ENCODE data around the gene CD226. TPM values are rescaled to one million over a fixed set of nuclear protein-coding genes. Genes with fewer than 3 reads are reported as not detected.

The CD226 gene
- total RNA-seq, 1 donor from 2014 or later: under 0.01 TPM

GRCh38 chr18:69820538-69820937 is 127.1 kb downstream of the CD226 start:
- DNase-seq (ENCODE audit: extremely low read depth, low read depth, low spot score): no peak

GRCh38 chr18:69819460-69819859 is 128.2 kb downstream of the CD226 start:
- no peak for DNase-seq (ENCODE audit: extremely low read depth, low read depth, low spot score)

- no peak for DNase-seq (ENCODE audit: extremely low read depth, low read depth, low spot score)
These were observed 130.2 kb downstream of the CD226 start for GRCh38 chr18:69817335-69817940.

- no peak for DNase-seq (ENCODE audit: extremely low read depth, low read depth, low spot score)
These were observed 132.8 kb downstream of the CD226 start for GRCh38 chr18:69814861-69815385.

GRCh38 chr18:69813559-69813958 is 134.1 kb downstream of the CD226 start:
- DNase-seq (ENCODE audit: extremely low read depth, low read depth, low spot score): no peak

GRCh38 chr18:69808399-69808798 is 139.3 kb downstream of the CD226 start:
- DNase-seq (ENCODE audit: extremely low read depth, low read depth, low spot score): no peak

- no peak for DNase-seq (ENCODE audit: extremely low read depth, low read depth, low spot score)
These were observed 142.7 kb downstream of the CD226 start for GRCh38 chr18:69804776-69805501.
